Activated T-cell treated with anti-CD3 and anti-CD28 coated beads, Interleukin-2, amount 50 U/mL, for 24 hours (primary cell): ENCODE results near the gene KLHL22.
"Not testable (repeated sequence)": the region's sequence is repeated elsewhere in the genome, so short reads cannot be mapped to it uniquely, and the experiment has no call there.

ENCODE experiments used
- DNase-seq: peaks from one replicate; pipeline ENCODE4 v3.0.0-alpha.2; 2020
- H3K27ac Mint-ChIP-seq: 2 replicates; pipeline ENCODE4 v1.8.0; 2020; ENCODE audit warnings: mild to moderate bottlenecking, mixed read lengths
- H3K27me3 Mint-ChIP-seq: 2 replicates; pipeline ENCODE4 v1.8.0; 2020; ENCODE audit warnings: mixed read lengths
- H3K36me3 Mint-ChIP-seq: 2 replicates; pipeline ENCODE4 v1.8.0; 2020; ENCODE audit warnings: low read depth, mixed read lengths
- H3K4me1 Mint-ChIP-seq: 2 replicates; pipeline ENCODE4 v1.8.0; 2020; ENCODE audit warnings: low read depth, mixed read lengths
- H3K4me3 Mint-ChIP-seq: 2 replicates; pipeline ENCODE4 v1.8.0; 2020; ENCODE audit warnings: mild to moderate bottlenecking, moderate library complexity, mixed read lengths
- H3K9me3 Mint-ChIP-seq: 2 replicates; pipeline ENCODE4 v1.8.0; 2020; ENCODE audit warnings: mixed read lengths

The KLHL22 gene

DNA sequence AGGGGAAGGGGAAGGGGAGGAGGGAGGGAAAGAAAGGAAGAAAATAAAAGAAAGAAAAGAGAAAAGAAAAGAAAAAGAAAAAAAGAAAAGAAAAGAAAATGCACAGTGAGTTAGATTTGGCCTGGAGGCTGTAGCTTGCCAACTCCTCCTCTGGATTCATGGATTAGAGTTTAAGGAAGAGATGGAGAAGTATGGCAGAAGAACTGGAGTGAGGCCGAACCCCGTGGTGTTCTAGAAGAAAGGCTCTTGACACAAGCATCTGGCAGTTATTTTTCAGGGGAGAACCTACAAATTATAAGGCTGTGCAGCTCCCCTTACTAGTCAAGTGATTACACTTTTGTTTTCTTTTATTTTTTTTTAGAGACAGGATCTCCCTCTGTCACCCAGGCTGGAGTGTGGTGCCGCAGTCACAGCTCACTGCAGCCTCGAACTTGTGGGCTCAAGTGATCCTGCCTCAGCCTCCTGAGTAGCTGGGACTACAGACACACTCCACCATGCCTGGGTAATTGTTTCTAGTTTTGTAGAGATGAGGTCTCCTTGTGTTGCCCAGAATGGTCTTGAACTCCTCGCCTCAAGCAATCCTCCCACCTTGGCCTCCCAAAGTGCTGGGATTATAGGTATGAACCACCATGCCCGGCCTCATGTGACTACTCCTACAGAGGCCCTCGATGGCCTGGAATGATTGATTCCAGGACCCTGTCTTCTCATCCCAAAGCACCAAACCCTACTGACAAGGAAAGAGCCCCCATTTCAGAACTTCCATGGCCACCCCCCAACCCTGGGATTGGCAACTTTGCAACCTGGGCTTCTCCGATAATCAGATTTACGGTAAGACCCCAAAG is 82.2 kb downstream of the KLHL22 start:
- Mint-ChIP-seq H3K36me3 (peaks cover 3% of the 10 kb centered on the region), H3K9me3 (no peaks in the 10 kb centered on the region), H3K4me3 (no peak overlapping the region), H3K27me3 (no peaks in the 10 kb centered on the region), H3K4me1 (peaks cover 3% of the 10 kb centered on the region), H3K27ac (no peak overlapping the region)
- DNase-seq: no peak

DNA sequence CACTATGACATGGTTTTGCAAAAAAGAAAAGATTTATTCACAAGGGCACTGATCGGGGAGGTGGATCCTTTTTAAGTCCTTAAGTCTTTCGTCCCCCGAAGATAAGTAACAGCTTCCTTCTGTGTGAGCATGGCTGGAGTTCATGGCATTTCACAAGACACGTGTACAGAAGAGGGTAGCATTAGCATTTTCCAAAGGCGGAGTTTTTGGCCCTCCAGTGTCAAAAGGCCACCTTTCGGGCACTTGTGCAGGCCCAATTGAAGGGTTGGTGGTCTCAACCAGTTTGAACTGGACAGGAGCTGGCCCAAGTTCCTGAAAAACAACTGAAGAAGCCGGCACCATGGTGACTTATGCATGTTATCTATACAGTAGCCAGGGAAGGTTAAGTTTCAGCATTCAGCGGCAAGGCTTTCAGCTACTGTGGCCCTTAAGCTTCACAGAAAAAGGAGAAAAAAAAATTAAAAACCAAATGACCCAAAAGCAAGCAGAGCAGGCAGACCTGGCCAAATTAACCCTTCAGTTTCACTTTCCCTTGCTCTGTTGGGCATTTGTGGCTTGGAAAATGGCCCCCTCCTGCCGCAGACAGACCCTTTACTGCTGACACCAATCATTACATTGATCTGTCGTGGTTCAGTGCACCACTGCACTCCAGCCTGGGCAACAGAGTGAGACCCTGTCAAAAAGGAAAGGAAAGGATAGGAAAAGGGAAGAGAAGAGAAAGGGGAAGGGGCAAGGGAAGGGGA is 83.0 kb downstream of the KLHL22 start:
- Mint-ChIP-seq H3K27ac (no peak overlapping the region), H3K4me3 (no peak overlapping the region), H3K9me3 (no peaks in the 10 kb centered on the region), H3K27me3 (no peaks in the 10 kb centered on the region), H3K4me1 (no peaks in the 10 kb centered on the region), H3K36me3 (peaks cover 7% of the 10 kb centered on the region)
- no peak for DNase-seq

DNA sequence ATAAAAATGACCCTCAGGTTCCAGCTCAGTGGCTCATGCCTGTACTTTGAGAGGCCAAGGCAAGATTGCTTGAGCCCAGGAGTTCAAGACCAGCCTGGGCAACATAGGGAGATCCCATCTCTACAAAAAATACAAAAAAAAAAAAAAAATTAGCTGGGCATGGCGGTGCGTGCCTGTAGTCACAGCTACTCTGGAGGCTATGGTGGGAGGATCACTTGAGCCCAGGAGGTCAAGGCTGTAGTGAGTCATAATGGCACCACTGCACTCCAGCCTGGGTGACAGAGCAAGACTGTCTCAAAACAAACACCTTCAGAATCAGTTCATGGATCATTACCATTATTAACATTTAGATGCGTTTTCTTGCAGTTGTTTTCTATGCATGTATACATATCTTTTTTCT is 86.2 kb downstream of the KLHL22 start:
- H3K36me3 Mint-ChIP-seq: peaks cover 32% of the 10 kb centered on the region
- not testable (repeated sequence) for H3K4me3 Mint-ChIP-seq

DNA sequence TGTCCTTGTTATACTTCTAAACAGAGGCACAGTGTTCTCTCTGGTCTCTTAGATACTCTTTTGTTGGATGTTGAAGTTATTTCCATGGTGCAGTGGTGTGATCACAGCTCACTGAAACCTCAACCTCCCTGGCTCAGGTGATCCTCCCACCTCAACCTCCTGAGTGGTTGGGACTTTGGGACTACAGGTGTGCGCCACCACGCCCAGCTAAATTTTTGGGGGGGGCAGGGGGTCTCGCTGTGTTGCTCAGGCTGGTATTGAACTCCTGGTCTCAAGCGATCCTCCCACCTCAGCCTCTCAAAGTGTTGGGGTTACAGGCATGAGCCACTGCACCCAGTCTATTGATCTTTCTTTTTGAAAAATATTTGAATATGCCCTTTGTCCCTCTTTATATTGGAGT is 86.7 kb downstream of the KLHL22 start:
- DNase-seq: no peak
- Mint-ChIP-seq H3K36me3 (peaks cover 35% of the 10 kb centered on the region), H3K27me3 (no peaks in the 10 kb centered on the region), H3K4me1 (no peaks in the 10 kb centered on the region), H3K4me3 (no peak overlapping the region), H3K9me3 (no peaks in the 10 kb centered on the region), H3K27ac (no peak overlapping the region)

More for the DNA sequence above, 86.2 kb downstream of the KLHL22 start:
- not testable (repeated sequence) for H3K27me3 Mint-ChIP-seq, H3K27ac Mint-ChIP-seq, DNase-seq, H3K9me3 Mint-ChIP-seq, H3K4me1 Mint-ChIP-seq

DNA sequence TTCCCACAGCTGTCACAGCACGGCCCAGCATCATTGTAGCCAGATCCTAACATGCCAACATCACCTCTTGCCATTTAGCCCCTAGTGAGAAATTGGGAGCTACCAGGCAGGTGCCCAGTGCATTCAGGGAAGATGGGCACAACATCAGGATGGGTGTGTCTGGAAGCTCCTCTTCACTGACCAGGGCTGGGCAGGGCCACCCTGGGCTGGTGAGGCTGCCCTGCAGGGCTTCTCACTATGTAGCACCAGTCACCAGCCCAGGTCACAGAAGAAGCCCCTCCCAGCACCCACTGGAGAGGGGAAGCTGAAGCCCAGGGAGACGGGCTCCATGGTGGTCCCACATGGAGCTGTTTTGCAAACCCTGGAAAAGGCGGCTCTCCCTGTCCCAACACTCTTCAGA is 87.8 kb downstream of the KLHL22 start:
- DNase-seq: no peak
- H3K4me3 Mint-ChIP-seq: no peak overlapping the region
- H3K27me3 Mint-ChIP-seq: no peaks in the 10 kb centered on the region
- H3K9me3 Mint-ChIP-seq: no peaks in the 10 kb centered on the region
- no peak overlapping the region for H3K27ac Mint-ChIP-seq
- peaks cover 4% of the 10 kb centered on the region for H3K4me1 Mint-ChIP-seq
- peaks cover 46% of the 10 kb centered on the region for H3K36me3 Mint-ChIP-seq

DNA sequence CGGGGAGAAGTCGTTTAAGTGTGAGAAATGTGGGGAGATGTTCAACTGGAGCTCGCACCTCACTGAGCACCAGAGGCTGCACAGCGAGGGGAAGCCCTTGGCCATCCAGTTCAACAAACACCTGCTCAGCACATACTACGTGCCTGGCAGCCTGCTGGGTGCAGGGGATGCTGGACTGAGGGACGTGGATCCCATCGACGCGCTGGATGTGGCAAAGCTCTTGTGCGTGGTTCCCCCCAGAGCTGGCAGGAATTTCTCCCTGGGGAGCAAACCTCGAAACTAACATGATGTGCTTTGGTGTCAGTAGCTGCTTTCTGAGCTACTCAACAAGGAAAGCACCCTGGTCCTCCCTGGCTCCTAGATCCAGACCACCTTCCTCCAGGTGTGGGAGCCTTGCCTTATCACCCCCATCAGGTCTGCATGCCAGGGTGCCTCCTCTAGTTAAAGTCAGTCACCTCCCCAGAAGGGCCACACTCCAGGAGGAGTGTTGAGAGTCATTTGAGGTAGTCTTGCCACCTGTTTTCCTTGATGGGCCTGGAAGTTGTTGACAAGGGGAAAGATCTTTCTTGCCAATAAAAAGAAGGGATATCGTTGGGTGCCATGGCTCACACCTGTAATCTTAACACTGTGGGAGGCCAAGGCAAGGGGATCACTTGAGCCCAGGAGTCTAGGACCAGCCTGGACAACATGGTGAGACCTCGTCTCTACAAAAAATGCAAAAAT is 88.7 kb downstream of the KLHL22 start:
- no peak overlapping the region for H3K4me3 Mint-ChIP-seq
- no peak for DNase-seq

DNA sequence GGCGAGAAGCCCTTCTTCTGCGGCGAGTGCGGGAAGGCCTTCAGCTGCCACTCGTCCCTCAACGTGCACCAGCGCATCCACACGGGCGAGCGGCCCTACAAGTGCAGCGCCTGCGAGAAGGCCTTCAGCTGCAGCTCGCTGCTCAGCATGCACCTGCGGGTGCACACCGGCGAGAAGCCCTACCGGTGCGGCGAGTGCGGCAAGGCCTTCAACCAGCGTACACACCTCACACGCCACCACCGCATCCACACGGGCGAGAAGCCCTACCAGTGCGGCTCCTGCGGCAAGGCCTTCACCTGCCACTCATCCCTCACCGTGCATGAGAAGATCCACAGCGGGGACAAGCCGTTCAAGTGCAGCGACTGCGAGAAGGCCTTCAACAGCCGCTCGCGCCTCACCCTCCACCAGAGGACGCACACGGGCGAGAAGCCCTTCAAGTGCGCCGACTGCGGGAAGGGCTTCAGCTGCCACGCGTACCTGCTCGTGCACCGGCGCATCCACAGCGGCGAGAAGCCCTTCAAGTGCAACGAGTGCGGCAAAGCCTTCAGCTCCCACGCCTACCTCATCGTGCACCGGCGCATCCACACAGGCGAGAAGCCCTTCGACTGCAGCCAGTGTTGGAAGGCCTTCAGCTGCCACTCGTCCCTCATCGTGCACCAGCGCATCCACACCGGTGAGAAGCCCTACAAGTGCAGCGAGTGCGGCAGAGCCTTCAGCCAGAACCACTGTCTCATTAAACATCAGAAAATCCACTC is 89.5 kb downstream of the KLHL22 start:
- Mint-ChIP-seq H3K27me3 (no peaks in the 10 kb centered on the region), H3K4me1 (peaks cover 4% of the 10 kb centered on the region), H3K27ac (no peak overlapping the region), H3K4me3 (no peak overlapping the region), H3K9me3 (no peaks in the 10 kb centered on the region), H3K36me3 (peaks cover 57% of the 10 kb centered on the region)
- no peak for DNase-seq

More for the DNA sequence above, 88.7 kb downstream of the KLHL22 start:
- no peaks in the 10 kb centered on the region for H3K27me3 Mint-ChIP-seq
- peaks cover 4% of the 10 kb centered on the region for H3K4me1 Mint-ChIP-seq
- peaks cover 53% of the 10 kb centered on the region for H3K36me3 Mint-ChIP-seq
- no peaks in the 10 kb centered on the region for H3K9me3 Mint-ChIP-seq
- no peak overlapping the region for H3K27ac Mint-ChIP-seq

DNA sequence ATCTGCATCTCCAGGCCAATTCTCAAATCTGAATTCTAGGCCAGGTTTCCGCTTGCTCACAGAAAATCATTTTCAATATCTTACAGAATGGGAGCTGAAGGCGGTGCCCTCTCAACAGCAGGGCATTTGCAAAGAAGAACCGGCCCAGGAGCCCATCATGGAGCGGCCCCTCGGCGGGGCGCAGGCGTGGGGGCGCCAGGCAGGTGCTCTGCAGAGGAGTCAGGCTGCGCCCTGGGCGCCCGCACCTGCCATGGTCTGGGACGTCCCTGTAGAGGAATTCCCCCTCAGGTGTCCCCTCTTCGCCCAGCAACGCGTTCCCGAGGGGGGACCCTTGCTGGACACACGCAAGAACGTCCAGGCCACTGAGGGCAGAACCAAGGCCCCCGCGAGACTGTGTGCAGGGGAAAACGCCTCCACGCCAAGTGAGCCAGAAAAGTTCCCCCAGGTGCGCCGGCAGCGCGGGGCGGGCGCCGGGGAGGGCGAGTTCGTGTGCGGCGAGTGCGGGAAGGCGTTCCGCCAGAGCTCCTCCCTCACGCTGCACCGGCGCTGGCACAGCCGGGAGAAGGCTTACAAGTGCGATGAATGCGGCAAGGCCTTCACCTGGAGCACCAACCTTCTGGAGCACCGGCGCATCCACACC is 90.2 kb downstream of the KLHL22 start:
- no peaks in the 10 kb centered on the region for H3K9me3 Mint-ChIP-seq
- no peak overlapping the region for H3K4me3 Mint-ChIP-seq
- no peak overlapping the region for H3K27ac Mint-ChIP-seq
- DNase-seq: no peak
- H3K36me3 Mint-ChIP-seq: peaks cover 63% of the 10 kb centered on the region
- H3K27me3 Mint-ChIP-seq: no peaks in the 10 kb centered on the region
- H3K4me1 Mint-ChIP-seq: peaks cover 4% of the 10 kb centered on the region

DNA sequence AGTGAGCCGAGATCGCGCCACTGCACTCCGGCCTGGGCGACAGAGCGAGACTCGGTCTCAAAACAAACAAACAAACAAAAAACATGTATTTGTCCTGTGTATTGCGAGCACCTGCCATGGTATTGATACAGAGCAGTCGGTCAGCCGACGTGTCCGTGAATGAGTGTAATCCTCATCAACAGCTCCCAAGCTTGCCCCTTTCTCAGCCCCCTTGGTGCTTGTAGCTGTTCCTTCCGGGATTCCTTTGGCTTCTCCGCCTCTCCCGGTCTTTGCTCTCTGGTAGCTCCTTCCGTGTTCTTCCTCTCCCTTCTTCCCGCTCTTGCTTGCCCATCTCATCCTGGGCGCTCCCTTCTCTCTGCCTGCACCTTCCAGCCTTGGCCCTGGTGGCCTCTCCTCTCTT is 90.7 kb downstream of the KLHL22 start:
- Mint-ChIP-seq H3K4me1 (peaks cover 4% of the 10 kb centered on the region), H3K36me3 (peaks cover 67% of the 10 kb centered on the region), H3K9me3 (no peaks in the 10 kb centered on the region), H3K4me3 (no peak overlapping the region), H3K27ac (no peak overlapping the region), H3K27me3 (no peaks in the 10 kb centered on the region)
- DNase-seq: no peak

- H3K27me3 Mint-ChIP-seq: no peaks in the 10 kb centered on the region
- no peaks in the 10 kb centered on the region for H3K9me3 Mint-ChIP-seq
- peaks cover 68% of the 10 kb centered on the region for H3K36me3 Mint-ChIP-seq
- DNase-seq: no peak
- no peak overlapping the region for H3K4me3 Mint-ChIP-seq
- no peak overlapping the region for H3K27ac Mint-ChIP-seq
- peaks cover 4% of the 10 kb centered on the region for H3K4me1 Mint-ChIP-seq
Measured at GRCh38 chr22:20403779-20404140, 91.8 kb downstream of the KLHL22 start.

GRCh38 chr22:20402960-20403778 is 92.4 kb downstream of the KLHL22 start:
- Mint-ChIP-seq H3K4me3 (no peak overlapping the region), H3K4me1 (peaks cover 7% of the 10 kb centered on the region), H3K9me3 (no peaks in the 10 kb centered on the region), H3K27me3 (no peaks in the 10 kb centered on the region), H3K36me3 (peaks cover 66% of the 10 kb centered on the region), H3K27ac (no peak overlapping the region)
- no peak for DNase-seq

DNA sequence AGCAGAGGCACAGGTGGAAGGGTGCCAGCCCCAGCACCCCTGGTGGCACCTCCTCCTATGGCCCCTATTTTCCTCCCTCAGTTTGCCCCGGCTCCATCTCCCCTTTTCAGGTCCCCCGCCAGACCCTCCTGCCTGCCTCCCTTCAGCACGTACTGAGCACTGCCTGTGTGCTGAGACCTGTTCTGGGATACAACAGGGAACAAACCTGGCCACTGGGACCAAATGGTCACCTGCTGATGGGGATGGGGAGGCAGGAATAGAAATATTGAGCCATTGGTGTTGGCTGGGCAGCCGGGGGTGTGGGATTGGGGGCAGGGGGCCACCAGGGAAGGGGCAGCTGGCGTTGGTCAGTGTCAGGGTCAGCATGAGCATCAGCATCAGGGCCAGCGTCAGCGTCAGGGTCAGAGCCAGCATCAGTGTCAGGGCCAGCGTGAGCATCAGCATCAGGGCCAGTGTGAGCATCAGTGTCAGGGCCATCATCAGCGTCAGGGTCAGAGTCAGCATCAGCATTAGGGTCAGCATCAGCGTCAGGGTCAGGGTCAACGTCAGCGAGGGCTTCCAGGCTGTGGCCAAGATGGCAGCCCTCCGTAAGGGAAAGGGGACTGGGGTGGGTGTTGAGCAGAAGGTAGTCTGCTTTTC is 94.1 kb downstream of the KLHL22 start:
- H3K9me3 Mint-ChIP-seq: no peaks in the 10 kb centered on the region
- no peak for DNase-seq
- H3K27ac Mint-ChIP-seq: no peak overlapping the region
- no peak overlapping the region for H3K4me3 Mint-ChIP-seq
- no peaks in the 10 kb centered on the region for H3K27me3 Mint-ChIP-seq
- H3K4me1 Mint-ChIP-seq: peaks cover 14% of the 10 kb centered on the region
- peaks cover 60% of the 10 kb centered on the region for H3K36me3 Mint-ChIP-seq
